A549 (cell line): ENCODE data around the gene ZNF511. TPM values are rescaled to one million over a fixed set of nuclear protein-coding genes. Genes with fewer than 3 reads are reported as not detected.

Source experiments
- ATAC-seq, 2 experiments: fragments of 200-7000 bp in 1 of 2; fragments of >200 bp in 1 of 2; cut with Nextera tagmentation in 1 of 2; cut with Tn5 transposase in 1 of 2; 3 replicates each; pipeline versions ENCODE4 v1.8.0 to v1.9.1; 2018 to 2020; ENCODE audit warnings: mild to moderate bottlenecking in 1 of 2, moderate library complexity in 1 of 2
- CTCF ChIA-PET: fragments of 300-600 bp; sonication (Branson Sonifier 250); formaldehyde crosslinking; extraction: SDS; loops from one replicate; lab custom pipeline; 2021; ENCODE audit warnings: antibody characterized with exemption, inconsistent platforms; lab: Yijun Ruan, JAX
- POLR2A ChIA-PET: fragments of 350-600 bp; formaldehyde crosslinking; extraction: SDS; loops from one replicate; lab custom pipeline; 2021; ENCODE audit warnings: antibody characterized with exemption, inconsistent platforms; lab: Yijun Ruan, JAX
- DNase-seq, 2 experiments: peaks; one replicate each; pipeline versions ENCODE4 v3.0.0 to v3.0.0-alpha.2; 2011 to 2016; ENCODE audit warnings: low read depth in 1 of 2, low spot score in 1 of 2
- FAIRE-seq: peaks from 2 replicates; lab custom pipeline; 2011; peaks lifted over from hg19 to GRCh38; lab: Jason Lieb, UNC
- H3K27ac ChIP-seq, 2 experiments: fragments of >200 bp; sonication (Bioruptor Twin); formaldehyde crosslinking; 3 replicates each; pipeline ENCODE4 v1.5.1; 2016 to 2017
- H3K4me1 ChIP-seq: fragments of >200 bp; sonication (Bioruptor Twin); formaldehyde crosslinking; 3 replicates; pipeline ENCODE4 v1.6.1; 2016
- H3K4me2 ChIP-seq: fragments of >200 bp; sonication (Bioruptor Twin); formaldehyde crosslinking; 3 replicates; pipeline ENCODE4 v1.6.1; 2016
- H3K4me3 ChIP-seq: fragments of >200 bp; sonication (Bioruptor Twin); formaldehyde crosslinking; 3 replicates; pipeline ENCODE4 v1.5.1; 2016
- H3K9me3 ChIP-seq: fragments of >200 bp; sonication (Bioruptor Twin); formaldehyde crosslinking; 3 replicates; pipeline ENCODE4 v1.6.1; 2016
- BHLHE40 ChIP-seq: IDR thresholded peaks from 2 replicates; pipeline ENCODE4 v1.6.1; 2012; ENCODE audit warnings: low read depth, low read length, inconsistent platforms
- CBX2 ChIP-seq: fragments of 200-600 bp; sonication (generic); IDR thresholded peaks from 2 replicates; pipeline ENCODE4 v1.6.1; 2016; ENCODE audit warnings: low read depth, mild to moderate bottlenecking, borderline replicate concordance
- CBX8 ChIP-seq: fragments of 200-600 bp; sonication (generic); IDR thresholded peaks from 2 replicates; pipeline ENCODE4 v1.6.1; 2016
- CHD2 ChIP-seq: fragments of 150-350 bp; IDR thresholded peaks from 2 replicates; pipeline ENCODE4 v1.6.1; 2014; ENCODE audit warnings: low read length; ENCODE audit not compliant: partially characterized antibody
- CHD4 ChIP-seq: fragments of 200-600 bp; sonication (generic); IDR thresholded peaks from 2 replicates; pipeline ENCODE4 v1.6.1; 2016; ENCODE audit warnings: antibody characterized with exemption, mild to moderate bottlenecking, borderline replicate concordance
- ELK1 ChIP-seq: fragments of 150-350 bp; IDR thresholded peaks from 2 replicates; pipeline ENCODE4 v1.6.1; 2014; ENCODE audit warnings: low read depth, mild to moderate bottlenecking, low read length
- FOSB ChIP-seq: fragments of 250-450 bp; sonication (Bioruptor Pico); IDR thresholded peaks from 2 replicates; pipeline ENCODE4 v1.5.0; 2020; ENCODE audit warnings: mild to moderate bottlenecking, moderate library complexity
- HOXA7 ChIP-seq: fragments of 250-450 bp; sonication (Bioruptor Pico); IDR thresholded peaks from 2 replicates; pipeline ENCODE4 v1.5.0; 2020; ENCODE audit warnings: mild to moderate bottlenecking, moderate library complexity
- HOXB13 ChIP-seq: fragments of 250-450 bp; sonication (Bioruptor Pico); IDR thresholded peaks from 2 replicates; pipeline ENCODE4 v1.5.0; 2020; ENCODE audit warnings: low read depth, mild to moderate bottlenecking, moderate library complexity
- MYC ChIP-seq: IDR thresholded peaks from 2 replicates; pipeline ENCODE4 v1.6.1; 2012; ENCODE audit warnings: mild to moderate bottlenecking, inconsistent platforms, low read length, improper control_type of control experiment, borderline replicate concordance
- NPAS2 ChIP-seq: fragments of 250-450 bp; sonication (Bioruptor Pico); IDR thresholded peaks from 2 replicates; pipeline ENCODE4 v1.8.0; 2022; ENCODE audit warnings: mild to moderate bottlenecking, moderate library complexity, borderline replicate concordance
- PBX3 ChIP-seq: IDR thresholded peaks from 2 replicates; pipeline ENCODE4 v1.6.1; 2012
- PHF8 ChIP-seq: fragments of 200-600 bp; sonication (generic); IDR thresholded peaks from 2 replicates; pipeline ENCODE4 v1.6.1; 2016; ENCODE audit warnings: low read depth, mild to moderate bottlenecking, antibody characterized with exemption, moderate library complexity, borderline replicate concordance
- RFX5 ChIP-seq: fragments of 450-650 bp; IDR thresholded peaks from 2 replicates; pipeline ENCODE4 v1.7.1; 2014; ENCODE audit warnings: antibody characterized with exemption, mild to moderate bottlenecking, moderate library complexity
- RNF2 ChIP-seq: fragments of 200-600 bp; sonication (generic); IDR thresholded peaks from 2 replicates; pipeline ENCODE4 v1.6.1; 2016; ENCODE audit warnings: low read depth, mild to moderate bottlenecking, antibody characterized with exemption, moderate library complexity, borderline replicate concordance
- TFCP2L1 ChIP-seq: fragments of 250-450 bp; sonication (Bioruptor Pico); IDR thresholded peaks from 2 replicates; pipeline ENCODE4 v1.5.0; 2021; ENCODE audit warnings: mild to moderate bottlenecking
- TP53 ChIP-seq: fragments of 250-450 bp; sonication (Bioruptor Pico); IDR thresholded peaks from 2 replicates; pipeline ENCODE4 v1.5.0; 2021; ENCODE audit warnings: mild to moderate bottlenecking, moderate library complexity
- ZFP36 ChIP-seq: fragments of 450-650 bp; IDR thresholded peaks from 2 replicates; pipeline ENCODE4 v1.6.1; 2014; ENCODE audit warnings: borderline replicate concordance; ENCODE audit not compliant: partially characterized antibody
- WGBS: methylation state at CpG from one replicate; pipeline ENCODE4 v1.1.6; 2017; ENCODE audit errors: missing lambda C conversion rate; 5-methylcytosine and 5-hydroxymethylcytosine counted together
- polyA plus RNA-seq, 4 experiments: library from polyadenylated mRNA; depleted of rRNA in 3 of 4; stranded (reverse); fragments of >200 nt; fragmentation: RNase III in 1 of 4; extraction: RNeasy Plus Mini Kit Qiagen cat#74134 plus additional on column Dnase treatment in 1 of 4; gene quantifications; 2 replicates in 3 of 4; 3 replicates in 1 of 4; pipeline ENCODE4 v1.2.3, GENCODE V29; 2011 to 2017
- TF ChIP-seq, protein P1 (sequence below): fragments of 250-450 bp; sonication (Bioruptor Pico); IDR thresholded peaks from 2 replicates; pipeline ENCODE4 v1.5.0; 2020; ENCODE audit warnings: low read depth, mild to moderate bottlenecking, moderate library complexity
- TF ChIP-seq, protein P2 (sequence below): fragments of 200-600 bp; sonication (generic); IDR thresholded peaks from 2 replicates; pipeline ENCODE4 v1.6.1; 2016; ENCODE audit warnings: antibody characterized with exemption, mild to moderate bottlenecking, moderate library complexity

The ZNF511 gene
- polyA plus RNA-seq, 2 of the 4 experiments (the other 2 are of a cell fraction) = 40.2 to 43.6 TPM

DNA sequence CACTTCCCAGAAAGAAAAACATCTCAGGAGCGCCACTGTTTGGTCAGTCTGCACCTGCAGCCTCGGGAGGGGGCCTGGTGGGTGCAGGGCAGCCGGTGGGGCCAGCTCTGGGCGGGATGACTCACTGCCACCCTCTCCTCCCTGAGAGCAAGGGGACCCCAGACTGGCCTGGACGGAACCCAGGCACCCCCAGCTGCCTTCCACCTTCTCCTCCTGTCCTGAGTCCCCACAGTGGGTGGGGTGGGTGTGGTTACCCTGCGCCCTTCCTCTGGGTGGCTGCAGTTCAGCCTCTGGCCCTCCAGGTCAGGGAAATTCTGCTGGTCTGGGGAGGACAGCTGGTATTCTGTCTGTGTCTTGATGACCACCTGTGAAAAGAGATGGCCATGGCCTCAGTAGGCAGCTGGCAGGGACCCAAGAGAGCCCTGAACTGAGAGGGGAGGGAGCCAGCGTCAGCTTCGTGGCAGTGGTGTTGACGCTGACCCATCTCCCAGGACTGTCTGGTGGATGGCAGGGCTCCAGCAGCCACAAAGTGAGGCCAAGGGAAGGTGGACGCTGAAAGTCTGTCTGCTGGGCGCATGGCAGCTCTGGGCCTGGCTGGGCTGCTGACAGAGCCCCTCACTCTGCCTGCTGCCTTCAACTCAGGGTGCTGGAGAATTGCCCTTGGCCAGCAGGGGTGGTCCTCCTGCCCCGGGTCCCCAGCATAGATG is 19.1 kb downstream of the ZNF511 start (continued):
- TF ChIP-seq ELK1 = no peak

- CTCF ChIA-PET = interaction anchor here (0.6 to 4.2 kb wide), 49 partner anchors 9 to 741 kb away, joined by 3 to 76 read pairs (median 5); partner anchors contain the start of genes FUOM, MTG1, PAOX and PRAP1
Observed at GRCh38 chr10:133328358-133329343, 19.9 kb downstream of the ZNF511 start.

More at GRCh38 chr10:133328358-133329343, 19.9 kb downstream of the ZNF511 start:
- peaks cover 27% of the 10 kb centered on the region for H3K4me1 ChIP-seq
- no peaks in the 10 kb centered on the region for H3K9me3 ChIP-seq
- peak in 1 of 2 experiments; percentile 1; a peak in 2 of 6 replicates for ATAC-seq
- no peak overlapping the region for H3K27ac ChIP-seq
- TF ChIP-seq PHF8 = no peak
- no peak for TF ChIP-seq CBX2
- no peak for TF ChIP-seq HOXB13 (CRISPR knock-in tag)
- no peak for TF ChIP-seq BHLHE40
- TF ChIP-seq MYC = no peak
- no peak for TF ChIP-seq CHD2
- no peak for TF ChIP-seq HOXA7
- TF ChIP-seq, protein P1, sequence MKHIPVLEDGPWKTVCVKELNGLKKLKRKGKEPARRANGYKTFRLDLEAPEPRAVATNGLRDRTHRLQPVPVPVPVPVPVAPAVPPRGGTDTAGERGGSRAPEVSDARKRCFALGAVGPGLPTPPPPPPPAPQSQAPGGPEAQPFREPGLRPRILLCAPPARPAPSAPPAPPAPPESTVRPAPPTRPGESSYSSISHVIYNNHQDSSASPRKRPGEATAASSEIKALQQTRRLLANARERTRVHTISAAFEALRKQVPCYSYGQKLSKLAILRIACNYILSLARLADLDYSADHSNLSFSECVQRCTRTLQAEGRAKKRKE = no peak
- no peak for TF ChIP-seq NPAS2
- TF ChIP-seq, protein P2, sequence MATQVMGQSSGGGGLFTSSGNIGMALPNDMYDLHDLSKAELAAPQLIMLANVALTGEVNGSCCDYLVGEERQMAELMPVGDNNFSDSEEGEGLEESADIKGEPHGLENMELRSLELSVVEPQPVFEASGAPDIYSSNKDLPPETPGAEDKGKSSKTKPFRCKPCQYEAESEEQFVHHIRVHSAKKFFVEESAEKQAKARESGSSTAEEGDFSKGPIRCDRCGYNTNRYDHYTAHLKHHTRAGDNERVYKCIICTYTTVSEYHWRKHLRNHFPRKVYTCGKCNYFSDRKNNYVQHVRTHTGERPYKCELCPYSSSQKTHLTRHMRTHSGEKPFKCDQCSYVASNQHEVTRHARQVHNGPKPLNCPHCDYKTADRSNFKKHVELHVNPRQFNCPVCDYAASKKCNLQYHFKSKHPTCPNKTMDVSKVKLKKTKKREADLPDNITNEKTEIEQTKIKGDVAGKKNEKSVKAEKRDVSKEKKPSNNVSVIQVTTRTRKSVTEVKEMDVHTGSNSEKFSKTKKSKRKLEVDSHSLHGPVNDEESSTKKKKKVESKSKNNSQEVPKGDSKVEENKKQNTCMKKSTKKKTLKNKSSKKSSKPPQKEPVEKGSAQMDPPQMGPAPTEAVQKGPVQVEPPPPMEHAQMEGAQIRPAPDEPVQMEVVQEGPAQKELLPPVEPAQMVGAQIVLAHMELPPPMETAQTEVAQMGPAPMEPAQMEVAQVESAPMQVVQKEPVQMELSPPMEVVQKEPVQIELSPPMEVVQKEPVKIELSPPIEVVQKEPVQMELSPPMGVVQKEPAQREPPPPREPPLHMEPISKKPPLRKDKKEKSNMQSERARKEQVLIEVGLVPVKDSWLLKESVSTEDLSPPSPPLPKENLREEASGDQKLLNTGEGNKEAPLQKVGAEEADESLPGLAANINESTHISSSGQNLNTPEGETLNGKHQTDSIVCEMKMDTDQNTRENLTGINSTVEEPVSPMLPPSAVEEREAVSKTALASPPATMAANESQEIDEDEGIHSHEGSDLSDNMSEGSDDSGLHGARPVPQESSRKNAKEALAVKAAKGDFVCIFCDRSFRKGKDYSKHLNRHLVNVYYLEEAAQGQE = no peak
- TF ChIP-seq FOSB (CRISPR knock-in tag) = no peak
- TF ChIP-seq TFCP2L1 = no peak
- no peak for TF ChIP-seq CBX8
- TF ChIP-seq PBX3 = no peak
- no peak for TF ChIP-seq TP53 (CRISPR knock-in tag)
- TF ChIP-seq CHD4 = no peak
- TF ChIP-seq RNF2 = no peak
- no peak for TF ChIP-seq RFX5
- TF ChIP-seq ELK1 = no peak
- TF ChIP-seq ZFP36 = no peak
- no peak overlapping the region for H3K4me3 ChIP-seq
- no peak overlapping the region for H3K4me2 ChIP-seq
- FAIRE-seq = no peak
- POLR2A ChIA-PET = interaction anchor here (1.7 kb wide), 1 partner anchor 45 kb away, joined by 4 read pairs; the partner anchor contains the start of gene ECHS1
- DNase-seq = no peak
- WGBS = 95% methylated on average over 12 of the region's 15 CpGs
